SKM-1 treated with dmso at 0.1 percent for 144 hours (cell line): ENCODE data around the gene ANG.
"Not testable (repeated sequence)": the region's sequence is repeated elsewhere in the genome, so short reads cannot be mapped to it uniquely, and the experiment has no call there.

ENCODE experiments used
- DNase-seq: peaks from one replicate; lab custom pipeline; 2025; ENCODE audit not compliant: unreplicated experiment; lab: John Stamatoyannopoulos, UW

ANG gene

DNA sequence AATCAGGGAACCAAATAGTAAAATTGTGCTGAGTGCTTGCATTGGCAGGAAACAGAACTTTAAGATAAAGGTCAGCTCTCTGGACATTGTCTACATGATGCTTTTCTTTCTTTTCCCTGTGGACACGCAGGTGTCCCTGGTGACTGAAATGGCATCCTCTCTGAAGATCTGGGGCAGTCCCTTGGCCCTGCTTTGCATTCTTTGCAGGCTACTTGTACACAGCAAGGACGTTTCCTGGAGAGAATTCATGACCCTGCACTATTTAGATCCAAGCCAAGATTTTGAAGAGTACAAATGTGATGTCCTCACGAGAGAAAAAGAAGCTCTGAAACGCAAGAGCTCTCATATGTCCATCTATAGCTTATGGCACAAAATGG is 45.9 kb downstream of the ANG start:
- no peak for DNase-seq

DNA sequence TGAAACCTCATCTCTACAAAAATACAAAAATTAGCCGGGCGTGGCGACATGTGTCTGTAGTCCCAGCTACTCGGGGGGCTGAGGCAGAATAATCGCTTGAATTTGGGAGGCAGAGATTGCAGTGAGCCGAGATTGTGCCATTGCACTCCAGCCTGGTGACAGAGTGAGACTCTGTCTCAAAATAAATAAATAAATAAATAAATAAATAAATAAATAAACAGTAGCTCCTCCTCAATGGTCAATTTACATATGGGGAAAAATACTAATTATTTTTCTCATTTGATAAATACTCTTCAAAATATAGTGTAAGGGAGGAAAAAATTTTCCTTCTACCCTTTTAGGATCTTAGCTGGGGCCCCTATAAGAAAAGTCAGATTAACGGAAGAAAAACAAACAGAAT is 49.7 kb downstream of the ANG start:
- DNase-seq = not testable (repeated sequence)

DNA sequence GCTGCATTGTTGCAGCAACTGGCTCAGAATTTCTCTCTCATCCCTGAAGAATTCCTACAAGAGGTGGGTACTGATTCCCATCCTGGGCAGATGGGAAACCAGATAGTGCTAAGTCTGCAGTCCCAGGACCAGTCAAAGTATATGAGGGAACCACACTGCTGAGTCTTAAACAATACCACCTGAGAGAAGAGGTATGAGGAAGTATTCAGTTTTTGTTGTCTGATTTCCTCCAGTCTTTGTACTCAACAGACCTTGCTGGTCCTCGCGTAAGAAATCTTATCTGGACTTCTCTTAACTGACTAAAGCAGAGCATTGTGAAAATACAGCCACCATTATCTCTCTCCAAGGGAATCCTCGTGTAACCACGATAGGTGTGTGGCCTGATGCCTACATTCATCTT is 53.6 kb downstream of the ANG start:
- no peak for DNase-seq

DNA sequence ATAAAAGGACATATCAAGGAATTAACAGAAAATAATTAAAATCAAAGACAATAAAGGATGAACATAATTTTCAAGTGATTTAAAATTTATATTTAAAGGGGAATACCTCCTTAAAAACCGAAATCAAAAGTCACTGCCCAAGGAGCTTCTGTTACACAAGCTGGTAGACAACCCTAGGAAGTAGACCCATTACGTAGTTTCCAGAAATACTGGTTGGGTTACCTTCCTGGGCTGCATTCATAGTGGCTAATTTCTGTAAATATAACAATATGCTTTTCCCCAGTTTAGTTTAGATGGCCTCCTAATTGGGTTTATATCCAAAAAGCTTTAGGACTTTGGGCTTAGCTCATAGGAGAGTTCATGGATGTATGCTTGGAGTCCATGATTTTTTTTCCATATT is 55.0 kb downstream of the ANG start:
- DNase-seq = no peak
